ENCODE measurements around the gene RNF212. TPM values are rescaled to one million over a fixed set of nuclear protein-coding genes. Genes with fewer than 3 reads are reported as not detected.

The RNF212 gene
- 1 to 10 TPM; 3.8 to 9.7 (median 7.3) TPM for total RNA-seq

DNA sequence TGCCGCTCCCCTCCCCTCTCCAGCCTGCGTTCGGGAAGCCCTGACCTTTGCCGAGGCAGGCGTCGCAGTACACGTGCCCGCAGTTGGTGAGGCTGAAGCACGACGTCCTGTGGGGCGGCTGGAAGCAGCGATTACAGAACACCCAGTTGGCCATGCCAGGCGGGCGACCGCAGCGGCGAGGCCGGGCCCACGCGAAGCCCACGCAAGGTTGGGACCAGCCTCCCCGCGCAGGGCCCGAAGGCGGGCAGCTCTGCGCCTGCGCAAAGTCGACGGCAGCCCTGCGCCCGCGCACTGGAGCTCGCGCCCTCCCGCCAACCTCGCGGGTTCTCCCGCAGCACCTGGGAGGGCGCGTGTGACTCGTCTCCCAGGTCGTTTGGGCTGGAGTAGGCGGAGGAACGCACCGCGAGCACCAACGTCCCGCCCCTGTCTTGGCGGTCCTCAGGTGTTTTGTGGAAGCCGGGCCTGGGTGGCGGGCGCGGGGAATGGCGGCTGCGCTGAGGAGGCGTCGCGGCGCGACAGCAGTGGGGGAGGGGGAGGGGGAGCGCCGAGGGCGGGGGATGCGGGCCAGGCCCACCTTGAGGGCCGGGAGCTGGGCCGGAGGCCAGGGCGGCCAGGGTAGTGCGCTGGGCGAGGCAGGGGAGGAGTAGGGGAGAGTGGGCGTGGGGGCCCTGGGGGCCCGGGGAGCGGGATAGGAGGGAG, at the start of gene RNF212:
Gene RNF212 (minus strand): TSS at position 254 of the 699 bp plus-strand sequence. CDS start 100 bp downstream, at position 154.
- Histone ChIP-seq H3K36me3 (no peaks in the 10 kb centered on the region), H3K4me1 (peaks cover 4 to 8% (median 7%) of the 10 kb centered on the region in 4 donors), H3K27me3 (peaks cover 0 to 55% (median 7%) of the 10 kb centered on the region in 4 donors), H3K27ac (replicated peaks in 1 of 4) (no peak within 1 kb of the TSS), H3K4me3 (peak within 1 kb of the TSS; percentile 49 to 55 (median 52)), H3K9me3 (no peaks in the 10 kb centered on the region)
- DNase-seq (ENCODE audit: extremely low spot score), result peak; percentile 42
- TF ChIP-seq EP300 (IDR thresholded peaks at IDR 0.05) (no peak), POLR2AphosphoS5 (IDR thresholded peaks at IDR 0.05) (peak in 1 of 2 donors; percentile 26)
- TF ChIP-seq, protein P1, sequence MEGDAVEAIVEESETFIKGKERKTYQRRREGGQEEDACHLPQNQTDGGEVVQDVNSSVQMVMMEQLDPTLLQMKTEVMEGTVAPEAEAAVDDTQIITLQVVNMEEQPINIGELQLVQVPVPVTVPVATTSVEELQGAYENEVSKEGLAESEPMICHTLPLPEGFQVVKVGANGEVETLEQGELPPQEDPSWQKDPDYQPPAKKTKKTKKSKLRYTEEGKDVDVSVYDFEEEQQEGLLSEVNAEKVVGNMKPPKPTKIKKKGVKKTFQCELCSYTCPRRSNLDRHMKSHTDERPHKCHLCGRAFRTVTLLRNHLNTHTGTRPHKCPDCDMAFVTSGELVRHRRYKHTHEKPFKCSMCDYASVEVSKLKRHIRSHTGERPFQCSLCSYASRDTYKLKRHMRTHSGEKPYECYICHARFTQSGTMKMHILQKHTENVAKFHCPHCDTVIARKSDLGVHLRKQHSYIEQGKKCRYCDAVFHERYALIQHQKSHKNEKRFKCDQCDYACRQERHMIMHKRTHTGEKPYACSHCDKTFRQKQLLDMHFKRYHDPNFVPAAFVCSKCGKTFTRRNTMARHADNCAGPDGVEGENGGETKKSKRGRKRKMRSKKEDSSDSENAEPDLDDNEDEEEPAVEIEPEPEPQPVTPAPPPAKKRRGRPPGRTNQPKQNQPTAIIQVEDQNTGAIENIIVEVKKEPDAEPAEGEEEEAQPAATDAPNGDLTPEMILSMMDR (IDR thresholded peaks at IDR 0.05), result no peak
- WGBS, result 14% methylated on average over 25 of the region's 72 CpGs
- intact Hi-C loops (cut with DNase I), result no loop called here

DNA sequence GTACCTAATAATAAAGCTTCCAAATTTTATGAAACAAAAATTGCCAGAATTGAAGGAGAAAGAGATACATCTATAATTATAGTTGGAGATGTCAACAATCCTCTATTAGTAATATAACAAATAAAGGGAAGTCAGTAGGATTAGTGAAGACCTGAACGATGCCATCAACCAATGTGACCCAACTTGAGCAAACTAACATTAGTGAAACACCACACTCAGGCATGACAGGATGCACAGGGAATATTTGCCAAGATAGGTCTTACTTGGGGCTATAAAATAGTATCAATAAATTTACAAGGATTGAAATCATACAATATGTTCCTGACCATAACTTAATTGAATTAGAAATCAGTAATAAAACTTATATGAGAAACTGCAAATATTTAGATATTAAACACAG, 47.0 kb upstream of the RNF212 start:
- WGBS, result 77% methylated on average over 1 of the region's 1 CpG
- H3K4me1 ChIP-seq, result peaks cover 0 to 5% (median 3%) of the 10 kb centered on the region in 4 donors
- peaks cover 0 to 12% (median 10%) of the 10 kb centered on the region in 4 donors for H3K9me3 ChIP-seq
- DNase-seq (ENCODE audit: extremely low spot score), result no peak
- no peak for TF ChIP-seq POLR2A (IDR thresholded peaks at IDR 0.05; ENCODE audit: low read depth)
- TF ChIP-seq, protein P1 (IDR thresholded peaks at IDR 0.05), result no peak
- TF ChIP-seq EP300 (IDR thresholded peaks at IDR 0.05), result no peak
- TF ChIP-seq POLR2AphosphoS5 (IDR thresholded peaks at IDR 0.05), result no peak
- no peak overlapping the region for H3K4me3 ChIP-seq
- intact Hi-C loops (cut with DNase I), result loop anchor here (10.0 kb wide), 1 partner anchor 184 kb away; the partner anchor contains the start of gene UVSSA
- no peaks in the 10 kb centered on the region for H3K27me3 ChIP-seq
- H3K36me3 ChIP-seq, result no peaks in the 10 kb centered on the region
- no peak overlapping the region for H3K27ac ChIP-seq (replicated peaks in 1 of 4)

DNA sequence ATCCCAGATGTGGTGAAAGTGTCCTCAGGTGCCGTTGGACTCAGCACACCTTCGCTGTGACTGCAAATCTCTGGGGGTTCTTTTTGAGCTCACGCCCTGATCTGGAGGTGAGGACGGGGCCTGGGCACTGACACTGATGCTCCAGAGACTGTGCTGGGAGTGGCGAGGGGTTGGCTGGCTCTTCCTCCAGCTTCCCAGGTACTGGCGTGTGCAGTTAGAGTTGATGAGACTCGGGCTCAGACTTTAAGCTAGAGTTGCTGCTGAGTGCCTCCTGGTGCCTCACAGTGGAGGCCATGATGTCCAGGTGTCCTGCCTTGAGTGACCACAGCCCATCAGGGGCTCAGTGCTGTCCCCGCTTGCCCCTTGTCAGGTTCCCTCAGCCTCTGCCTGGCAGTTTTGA, 42.7 kb upstream of the RNF212 start:
- DNase-seq (ENCODE audit: extremely low spot score), result peak; percentile 85
- 93% methylated on average over 3 of the region's 8 CpGs for WGBS
- Histone ChIP-seq H3K27me3 (peaks cover 0 to 12% (median 0%) of the 10 kb centered on the region in 4 donors), H3K9me3 (peaks cover 0 to 12% (median 10%) of the 10 kb centered on the region in 4 donors), H3K4me1 (peaks cover 9 to 18% (median 16%) of the 10 kb centered on the region in 4 donors), H3K4me3 (no peak overlapping the region), H3K36me3 (no peaks in the 10 kb centered on the region), H3K27ac (replicated peaks in 1 of 4) (no peak overlapping the region)
- intact Hi-C loops (cut with DNase I), result no loop called here
- TF ChIP-seq POLR2AphosphoS5 (IDR thresholded peaks at IDR 0.05) (no peak), POLR2A (IDR thresholded peaks at IDR 0.05; ENCODE audit: low read depth) (no peak), EP300 (IDR thresholded peaks at IDR 0.05) (no peak)
- TF ChIP-seq, protein P1 (IDR thresholded peaks at IDR 0.05), result no peak

DNA sequence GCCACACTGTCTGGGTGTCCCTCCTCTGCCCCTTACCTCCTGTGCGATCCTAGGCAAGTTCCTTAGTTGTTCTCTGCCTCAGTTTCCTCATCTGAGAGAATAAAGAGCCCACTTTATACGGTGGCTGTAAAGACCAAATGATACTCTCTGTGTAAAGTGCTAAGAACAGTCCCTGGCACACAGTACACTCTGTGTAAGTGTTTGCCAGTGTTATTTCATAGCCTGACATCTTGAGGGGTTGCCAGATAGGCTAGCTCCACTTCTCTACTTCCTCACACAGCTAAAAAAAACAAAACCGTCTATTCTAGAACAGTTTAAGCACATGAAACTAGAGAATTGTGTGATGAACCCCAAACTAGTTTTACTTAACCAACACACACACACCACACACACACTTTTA, 42.0 kb upstream of the RNF212 start:
- peak; percentile 74 for DNase-seq (ENCODE audit: extremely low spot score)

More for the DNA sequence above, 42.0 kb upstream of the RNF212 start:
- 55% methylated on average over 3 of the region's 3 CpGs for WGBS
- Histone ChIP-seq H3K27me3 (peaks cover 0 to 19% (median 0%) of the 10 kb centered on the region in 4 donors), H3K4me1 (peaks cover 9 to 18% (median 16%) of the 10 kb centered on the region in 4 donors), H3K36me3 (no peaks in the 10 kb centered on the region), H3K9me3 (peaks cover 0 to 12% (median 10%) of the 10 kb centered on the region in 4 donors), H3K27ac (replicated peaks in 1 of 4) (peak overlapping the region in 3 of 4 donors; percentile 5 to 23 (median 20)), H3K4me3 (no peak overlapping the region)
- no peak for TF ChIP-seq EP300 (IDR thresholded peaks at IDR 0.05)
- TF ChIP-seq POLR2AphosphoS5 (IDR thresholded peaks at IDR 0.05), result no peak
- TF ChIP-seq, protein P1 (IDR thresholded peaks at IDR 0.05), result no peak
- no peak for TF ChIP-seq POLR2A (IDR thresholded peaks at IDR 0.05; ENCODE audit: low read depth)
- intact Hi-C loops (cut with DNase I), result no loop called here

Measured in esophagus muscularis mucosa (tissue), 4 donors.